Glomerular visceral epithelial cell (primary cell): Measurements from ENCODE around the gene DNAJB8.

ENCODE experiments used
- DNase-seq: peaks from one replicate; pipeline ENCODE4 v3.0.0-alpha.2; 2016; ENCODE audit errors: extremely low spot score

DNAJB8 gene

GRCh38 chr3:128468285-128468790 lies 1.6 kb upstream of the DNAJB8 start:
- DNase-seq = no peak

DNA sequence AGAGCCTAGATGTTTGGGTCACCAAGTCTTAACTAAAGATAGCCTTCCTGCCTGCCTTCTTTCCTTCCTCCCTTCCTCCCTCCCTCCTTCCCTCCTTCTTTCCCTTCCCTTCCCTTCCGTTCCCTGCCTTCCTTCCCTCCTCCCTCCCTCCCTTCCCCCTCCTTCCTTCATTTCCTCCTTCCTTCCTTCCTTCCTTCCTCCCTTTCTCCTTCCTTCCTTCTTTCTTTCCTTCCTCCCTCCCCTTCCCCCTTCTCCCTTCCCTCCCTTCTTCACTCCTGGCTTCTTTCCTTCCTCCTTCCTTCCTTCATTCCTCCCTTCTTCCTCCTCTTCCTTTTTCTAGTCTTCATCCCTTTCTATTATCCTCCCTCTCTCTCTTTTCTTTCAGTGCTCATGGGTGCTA lies 2.0 kb downstream of the DNAJB8 start:
- DNase-seq = no peak

- no peak for DNase-seq
Observed at GRCh38 chr3:128464188-128464587, 2.5 kb downstream of the DNAJB8 start.

- no peak for DNase-seq
Observed at GRCh38 chr3:128463771-128464170, 2.9 kb downstream of the DNAJB8 start.

DNA sequence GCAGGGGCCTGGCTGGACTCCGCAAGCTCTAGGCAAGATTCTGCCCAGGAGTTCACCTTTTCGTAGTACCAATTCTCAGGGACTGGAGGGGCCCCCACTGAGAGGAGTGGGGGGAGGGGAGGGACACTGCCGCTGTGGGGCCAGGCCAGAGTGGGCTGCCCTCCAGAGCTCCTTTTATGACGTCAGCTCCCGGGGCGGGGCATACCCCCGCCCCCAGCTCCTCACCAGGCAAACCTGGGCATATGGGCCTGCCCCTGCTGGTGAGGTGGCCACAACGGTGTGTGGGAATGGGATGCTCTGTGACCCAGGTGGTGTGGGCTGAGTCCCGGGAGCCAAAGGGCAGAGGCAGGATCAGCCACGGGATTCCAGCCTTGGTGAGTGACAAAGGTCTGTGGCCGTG lies 3.3 kb downstream of the DNAJB8 start:
- no peak for DNase-seq

DNA sequence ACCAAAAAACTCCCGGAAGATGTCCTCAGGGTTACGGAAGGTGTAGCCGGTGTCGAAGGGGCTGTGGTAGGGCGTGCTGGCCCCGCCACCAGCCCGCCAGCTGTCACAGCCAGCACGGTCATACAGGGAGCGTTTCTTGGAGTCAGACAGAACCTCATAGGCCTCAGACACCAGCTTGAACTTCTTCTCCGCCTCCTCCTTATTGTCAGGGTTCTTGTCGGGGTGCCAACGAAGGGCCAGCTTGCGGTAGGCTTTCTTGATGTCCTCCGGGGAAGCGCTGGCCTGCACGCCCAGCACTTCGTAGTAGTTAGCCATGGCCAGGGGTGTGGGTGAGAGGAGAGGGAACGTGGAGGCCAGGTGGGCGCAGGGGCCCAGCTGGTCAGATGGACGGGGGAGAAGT lies 3.8 kb downstream of the DNAJB8 start:
- no peak for DNase-seq

GRCh38 chr3:128462341-128462910 lies 4.3 kb downstream of the DNAJB8 start:
- DNase-seq = no peak

- DNase-seq = no peak
Observed at GRCh38 chr3:128461731-128462130, 5.0 kb downstream of the DNAJB8 start.

DNA sequence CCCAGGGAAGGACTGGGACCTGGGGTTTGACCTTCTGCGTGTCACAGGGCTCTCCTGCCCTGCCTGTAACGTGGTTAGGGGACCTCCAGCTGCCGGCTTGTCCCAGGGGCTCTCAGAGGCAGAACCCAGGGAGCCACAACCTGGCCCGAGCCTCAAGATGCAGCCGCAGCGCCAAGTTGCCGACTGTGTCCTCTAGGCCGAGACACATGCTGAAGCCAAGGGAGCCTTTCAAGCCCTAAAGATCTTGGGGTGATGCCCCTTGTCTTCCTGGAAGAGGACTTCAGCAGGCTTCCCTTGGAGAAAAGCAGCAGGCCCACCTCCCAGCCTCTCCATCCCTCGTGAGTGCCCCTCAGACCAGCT lies 7.2 kb downstream of the DNAJB8 start:
- no peak for DNase-seq

- DNase-seq = no peak
Observed at GRCh38 chr3:128458746-128459460, 7.8 kb downstream of the DNAJB8 start.

GRCh38 chr3:128457937-128458336 lies 8.8 kb downstream of the DNAJB8 start:
- no peak for DNase-seq

GRCh38 chr3:128456776-128457715 lies 9.6 kb downstream of the DNAJB8 start:
- no peak for DNase-seq

DNA sequence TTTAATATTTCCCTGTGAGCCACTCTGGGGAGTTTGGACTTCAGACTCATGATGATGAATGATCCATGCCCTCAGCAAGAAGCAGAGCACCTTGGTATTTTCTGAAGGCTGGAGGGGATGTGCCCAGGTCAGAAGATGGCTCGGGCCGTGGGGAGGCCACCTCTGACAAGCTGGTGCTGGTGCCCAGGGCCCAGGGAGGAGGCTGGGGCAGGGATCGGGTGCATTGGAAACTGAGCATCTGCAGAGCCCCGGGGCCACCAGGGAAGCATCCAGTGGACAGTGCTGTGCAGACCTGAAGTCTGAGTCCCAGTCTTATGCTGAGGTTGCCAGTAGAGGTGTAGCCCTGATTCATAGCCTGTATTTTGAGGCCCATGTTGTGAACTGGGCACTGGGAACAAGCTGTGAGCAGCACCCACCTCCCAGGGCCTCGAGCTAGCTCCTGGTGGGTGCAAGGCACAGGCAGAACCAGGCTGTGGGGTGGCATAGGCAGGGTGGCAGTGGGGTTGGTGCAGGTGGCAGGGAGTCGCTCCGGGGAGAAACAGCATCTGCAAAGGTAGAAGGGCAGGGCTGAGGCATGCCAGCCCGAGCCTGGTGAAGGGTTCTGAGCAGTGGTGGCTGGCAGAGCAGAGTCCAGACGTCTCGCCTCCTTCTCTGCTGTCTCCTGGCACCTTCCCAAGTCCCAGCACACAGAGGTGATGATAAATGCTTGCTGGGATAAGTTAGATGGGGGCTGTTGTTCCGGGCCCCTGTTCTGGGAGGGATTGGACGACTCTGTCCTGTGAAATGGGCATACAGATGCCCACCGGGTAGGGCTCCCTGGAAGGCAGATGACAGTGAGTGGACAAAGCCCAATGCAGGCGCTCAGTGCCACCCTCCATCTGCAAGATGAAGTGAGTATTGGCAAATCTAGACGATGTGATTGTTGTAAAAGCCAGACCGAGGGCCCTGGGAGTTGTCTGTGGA lies 10.6 kb downstream of the DNAJB8 start:
- DNase-seq = no peak

DNA sequence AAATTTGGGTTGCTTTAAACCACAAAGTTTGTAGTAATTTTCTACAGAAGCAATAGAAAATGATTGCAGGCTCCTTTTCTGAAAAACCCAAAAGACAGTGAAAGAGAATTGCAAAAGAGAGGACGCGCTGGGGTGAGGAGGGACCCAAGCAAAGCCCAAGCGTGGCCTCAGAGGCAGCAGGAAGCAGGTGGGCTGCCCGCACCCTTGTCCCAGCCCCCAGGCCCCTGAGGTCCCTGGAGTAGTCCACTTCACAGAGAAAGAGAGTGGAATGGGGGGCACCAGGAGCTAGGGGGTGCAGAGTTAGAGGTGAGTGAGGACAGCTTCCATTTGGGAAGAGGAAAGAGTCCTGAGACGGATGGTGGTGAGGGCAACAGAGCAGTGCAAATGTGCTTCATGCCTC lies 11.6 kb downstream of the DNAJB8 start:
- DNase-seq = no peak

GRCh38 chr3:128454310-128454618 lies 12.4 kb downstream of the DNAJB8 start:
- no peak for DNase-seq

- no peak for DNase-seq
Observed at GRCh38 chr3:128453501-128454309, 13.0 kb downstream of the DNAJB8 start.

DNA sequence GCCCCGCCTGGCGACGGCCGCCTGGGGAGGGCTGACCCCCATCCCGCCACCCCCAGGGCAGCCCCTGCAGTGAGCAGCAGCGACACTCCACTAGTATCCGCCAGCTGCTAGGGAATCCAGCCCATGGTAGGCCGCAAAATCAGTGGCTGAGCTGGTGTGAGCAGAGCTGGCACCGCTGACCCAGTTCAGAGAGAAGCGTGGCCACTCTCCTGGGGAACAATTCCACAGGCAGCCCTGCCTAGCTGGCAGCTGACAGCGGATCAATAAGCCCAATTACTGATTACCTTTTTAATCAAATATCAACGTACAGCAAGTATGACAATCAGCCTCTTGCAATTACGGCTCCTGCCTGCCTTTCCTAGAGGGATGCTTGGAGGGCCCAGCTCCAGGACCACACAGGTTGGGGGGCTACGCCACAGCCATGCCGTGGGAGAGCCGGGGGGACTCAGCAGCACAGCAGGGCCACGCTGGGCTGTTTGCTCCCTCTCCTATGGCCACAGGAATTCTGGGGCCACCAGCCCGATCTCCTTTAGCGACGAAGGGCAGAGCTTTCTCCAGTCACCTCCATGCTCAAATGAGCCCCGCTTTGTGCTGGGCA lies 13.9 kb downstream of the DNAJB8 start:
- DNase-seq = no peak

DNA sequence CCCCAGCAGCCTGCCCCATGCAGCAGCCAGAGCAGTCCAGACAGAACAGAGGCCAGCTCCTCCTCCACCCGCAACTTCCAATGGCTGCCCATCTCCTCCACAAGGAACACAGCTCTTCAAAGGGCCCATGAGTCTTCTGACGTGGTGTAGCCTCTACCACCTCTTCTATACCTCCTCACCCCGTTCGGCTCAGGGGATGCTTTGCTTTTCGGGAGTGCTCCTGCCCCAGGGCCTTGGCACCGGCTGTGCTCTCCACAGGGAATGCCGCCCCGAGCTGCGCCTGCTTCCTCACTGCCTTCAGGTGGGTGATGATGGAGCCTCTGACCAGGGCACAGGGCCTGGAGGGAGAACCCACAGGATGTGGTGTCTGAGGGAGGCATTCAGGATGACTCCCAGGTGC lies 14.6 kb downstream of the DNAJB8 start:
- no peak for DNase-seq

GRCh38 chr3:128449111-128449638 lies 17.5 kb downstream of the DNAJB8 start:
- no peak for DNase-seq

GRCh38 chr3:128448491-128448890 lies 18.2 kb downstream of the DNAJB8 start:
- DNase-seq = no peak
